ENCODE data around the gene NKX6-2. TPM values are rescaled to one million over a fixed set of nuclear protein-coding genes. Genes with fewer than 3 reads are reported as not detected.

NKX6-2 gene
- total RNA-seq, 1 experiment from 2014 or later: not detected

DNA sequence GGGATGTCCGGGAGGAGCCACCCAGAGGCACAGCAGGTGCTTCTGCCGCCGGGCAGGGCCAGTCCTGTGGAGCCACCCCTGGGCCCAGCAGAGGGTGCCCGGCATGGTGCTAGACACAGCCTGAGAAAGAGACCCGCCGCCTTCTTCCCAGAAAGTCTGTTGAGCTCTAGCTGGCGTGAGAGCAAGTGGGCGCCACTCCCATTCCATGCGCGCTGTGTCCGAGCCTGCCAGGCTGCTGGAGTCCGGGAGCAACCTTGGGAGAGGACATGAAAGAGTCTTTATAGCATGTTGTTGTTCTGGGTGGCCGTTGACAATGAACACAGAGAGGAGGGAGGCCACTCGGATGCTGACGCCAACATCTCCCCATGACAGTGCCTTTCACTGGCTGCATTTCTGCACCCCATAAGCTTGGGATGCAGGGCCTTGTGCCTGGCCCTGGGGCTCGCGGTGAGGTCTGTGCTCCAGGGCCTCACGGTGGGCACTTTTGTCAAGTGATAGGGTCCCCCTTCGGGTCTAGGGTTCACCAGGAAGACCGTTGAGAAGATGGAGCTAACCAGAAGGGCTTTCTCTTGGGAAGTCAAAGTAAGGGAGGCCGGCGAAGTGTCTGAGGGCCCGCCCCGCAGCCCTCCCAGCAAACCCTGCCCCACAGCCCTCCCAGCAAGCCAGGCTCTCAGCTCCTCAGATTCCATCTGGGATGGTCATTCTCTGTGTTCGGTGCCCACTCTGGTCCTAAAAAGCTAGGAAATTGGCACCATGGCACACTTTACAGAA, 47.3 kb downstream of the NKX6-2 start:
- no peak for DNase-seq (ENCODE audit: low read depth)

DNA sequence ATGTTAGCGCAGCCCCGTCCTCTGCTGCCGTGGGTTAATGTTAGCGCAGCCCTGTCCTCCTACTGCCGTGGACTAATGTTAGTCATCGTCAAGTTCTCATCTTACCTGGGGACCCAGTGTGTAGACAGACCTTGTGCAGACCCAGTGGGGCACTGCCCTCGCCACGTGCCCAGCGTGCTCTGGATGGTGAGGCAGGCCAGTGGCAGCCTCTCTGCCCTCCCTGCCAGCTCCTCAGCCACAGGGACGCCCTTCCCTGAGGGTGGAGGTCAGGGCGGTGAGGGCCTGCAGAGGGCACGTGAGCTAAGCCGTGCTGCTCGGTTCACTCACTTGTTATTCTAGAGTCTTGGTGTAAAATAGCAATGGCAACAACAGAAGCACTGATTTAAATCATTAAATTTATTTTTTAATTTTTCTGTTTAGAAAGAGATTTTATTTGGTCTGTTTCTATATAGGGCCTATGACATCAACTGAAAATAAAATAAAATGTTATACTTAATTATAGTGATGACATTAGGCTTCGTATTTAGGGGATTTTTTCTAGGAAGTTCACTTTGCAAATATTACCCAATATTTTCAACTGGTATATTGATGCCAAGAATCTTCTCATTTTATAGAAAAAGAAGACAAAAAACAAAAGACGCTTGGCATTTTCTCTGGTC, 48.4 kb downstream of the NKX6-2 start:
- no peak for DNase-seq (ENCODE audit: low read depth)

DNA sequence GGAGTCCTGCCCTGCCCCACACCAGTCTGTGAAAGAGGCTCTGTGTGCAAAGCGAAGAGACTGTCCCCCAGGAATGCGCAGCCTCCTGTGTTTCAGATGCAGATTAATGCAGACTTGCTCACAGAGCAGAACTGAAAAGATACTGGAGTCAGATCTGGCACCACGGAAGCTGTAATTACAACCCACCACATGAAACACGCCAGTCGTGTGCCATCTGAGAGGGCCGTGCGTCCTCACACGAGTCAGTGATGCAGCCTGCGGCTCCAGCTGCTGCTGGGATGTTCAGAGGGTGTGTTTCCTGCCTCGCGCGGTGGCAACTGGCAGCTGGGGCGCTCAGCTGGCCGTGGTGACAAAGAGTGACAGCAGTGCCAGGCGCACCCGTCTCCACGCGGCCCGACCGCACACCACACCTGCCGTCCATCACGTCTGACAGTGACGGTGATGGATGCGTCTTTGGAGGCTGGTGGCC, 50.0 kb downstream of the NKX6-2 start:
- no peak for DNase-seq (ENCODE audit: low read depth)

DNA sequence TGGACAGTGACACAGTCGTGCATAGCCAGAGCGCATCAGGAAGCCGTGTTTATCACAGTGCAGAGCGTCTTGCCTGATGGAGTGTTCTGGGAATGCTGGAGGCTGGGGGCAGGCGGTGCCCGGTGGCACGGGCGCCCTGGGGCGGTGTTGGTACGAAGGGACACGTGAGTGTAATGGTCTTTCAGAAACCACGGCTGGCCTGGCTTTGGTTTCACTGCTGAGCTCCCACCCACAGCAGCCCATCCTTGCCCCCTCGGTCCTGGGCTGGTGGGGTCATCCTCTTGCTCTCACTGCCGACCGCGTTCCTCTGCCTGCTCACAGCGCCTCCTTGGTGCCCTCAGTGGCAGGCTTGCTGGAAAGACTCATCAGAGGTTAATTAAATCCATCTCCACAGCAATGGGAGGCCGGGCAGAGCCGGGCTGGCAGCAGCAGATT, 50.6 kb downstream of the NKX6-2 start:
- DNase-seq (ENCODE audit: low read depth): no peak

DNA sequence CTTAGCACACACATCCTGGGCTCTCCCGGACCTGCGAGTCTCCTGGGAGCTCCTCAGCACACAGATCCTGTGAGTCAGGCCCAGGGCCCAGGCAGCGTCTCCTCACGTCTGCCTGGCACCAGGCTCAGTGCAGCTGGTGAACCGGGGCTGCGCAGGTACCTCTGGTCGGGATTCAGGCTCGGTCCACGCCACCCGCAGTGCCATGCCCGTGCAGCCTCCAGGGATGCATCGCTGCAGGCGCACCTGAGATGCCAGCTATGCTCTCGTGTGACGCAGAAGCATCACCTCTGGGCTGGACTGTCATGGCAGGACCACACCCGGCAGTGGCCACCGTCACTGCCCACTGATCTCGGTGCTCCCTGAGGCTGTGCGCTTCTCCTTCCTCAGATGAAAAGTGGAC, 52.0 kb downstream of the NKX6-2 start:
- no peak for DNase-seq (ENCODE audit: low read depth)

Other genes starting within 250 kb of the NKX6-2 start
- 13.0 and 15.3 TPM in 2 replicates for gene INPP5A, start 248.4 kb downstream of the NKX6-2 start, total RNA-seq (2014; rRNA removed; shearing (Covaris generic))
- not detected in 2 replicates for gene CFAP46, start 156.4 kb upstream of the NKX6-2 start, total RNA-seq (2014; rRNA removed; shearing (Covaris generic))